ENCODE results near the gene LRP5. TPM values are rescaled to one million over a fixed set of nuclear protein-coding genes. Genes with fewer than 3 reads are reported as not detected.
A peak's percentile ranks its signal among the peaks of the same experiment; 100 is the strongest.
"Not testable (repeated sequence)": the region's sequence is repeated elsewhere in the genome, so short reads cannot be mapped to it uniquely, and the experiment has no call there.

LRP5 gene
- total RNA-seq, 1 experiment from 2014 or later: 23.5 TPM

DNA sequence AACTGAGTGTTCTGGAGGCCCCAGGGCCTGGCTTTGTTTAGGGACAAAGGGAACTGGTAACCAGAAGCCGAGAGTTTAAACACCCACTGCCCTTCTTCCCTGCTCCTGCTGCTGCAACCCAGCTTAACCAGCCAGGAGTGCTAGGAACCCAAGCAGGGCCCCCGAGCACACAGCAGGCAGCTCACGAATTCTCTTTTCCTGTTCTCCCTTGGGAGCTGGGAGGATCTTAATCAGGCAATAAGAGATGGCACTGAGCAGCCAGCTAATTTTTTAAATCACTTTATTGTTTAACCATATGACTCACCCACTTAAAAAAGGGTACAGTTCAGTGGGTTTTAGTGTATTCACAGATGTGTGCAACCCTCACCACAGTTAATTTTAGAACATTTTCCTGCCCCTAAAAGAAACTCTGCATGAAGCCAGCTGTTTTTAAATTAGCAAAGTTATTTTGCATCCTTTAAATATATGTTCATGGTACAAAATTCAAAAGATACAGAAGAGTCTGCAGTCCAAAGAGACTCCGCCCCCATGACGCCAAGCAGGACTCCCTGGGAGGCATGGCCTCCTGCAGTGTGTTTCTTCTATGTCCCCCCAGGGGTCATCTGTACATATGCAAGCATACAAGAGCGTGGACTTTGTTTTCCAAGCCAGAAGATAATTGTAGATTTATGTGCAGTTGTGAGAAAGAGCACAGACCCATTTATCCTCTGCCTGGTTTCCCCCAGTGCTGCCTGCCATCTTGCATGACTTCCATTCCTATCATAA, 129.3 kb downstream of the LRP5 start:
- Histone ChIP-seq H3K36me3 (no peaks in the 10 kb centered on the region; the same call in none of the 2 replicates), H3K4me3 (no peak overlapping the region), H3K27me3 (no peaks in the 10 kb centered on the region), H3K9me3 (no peaks in the 10 kb centered on the region)
- DNase-seq: no peak

DNA sequence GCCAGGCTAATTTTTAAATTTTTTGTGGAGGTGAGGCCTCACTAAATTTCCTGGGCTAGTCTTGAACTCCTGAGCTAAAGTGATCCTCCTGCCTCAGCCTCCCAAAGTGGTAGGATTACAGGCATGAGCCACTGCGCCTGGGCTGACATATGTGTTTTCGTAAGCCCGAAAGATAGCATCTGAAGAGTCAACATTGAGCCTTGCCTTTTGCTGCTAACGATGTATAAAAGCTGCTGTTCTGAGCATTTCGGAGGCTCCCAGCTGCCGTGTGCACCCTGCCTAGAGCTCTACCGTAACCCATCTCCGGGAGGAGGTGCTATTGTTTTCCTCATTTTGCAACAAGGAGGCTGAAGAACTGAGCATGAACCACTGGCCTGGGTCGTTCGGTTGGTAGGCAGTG, 130.0 kb downstream of the LRP5 start:
- DNase-seq: no peak
- Histone ChIP-seq H3K9me3 (no peaks in the 10 kb centered on the region), H3K36me3 (peaks cover 2% of the 10 kb centered on the region), H3K27me3 (no peaks in the 10 kb centered on the region), H3K4me3 (no peak overlapping the region)

DNA sequence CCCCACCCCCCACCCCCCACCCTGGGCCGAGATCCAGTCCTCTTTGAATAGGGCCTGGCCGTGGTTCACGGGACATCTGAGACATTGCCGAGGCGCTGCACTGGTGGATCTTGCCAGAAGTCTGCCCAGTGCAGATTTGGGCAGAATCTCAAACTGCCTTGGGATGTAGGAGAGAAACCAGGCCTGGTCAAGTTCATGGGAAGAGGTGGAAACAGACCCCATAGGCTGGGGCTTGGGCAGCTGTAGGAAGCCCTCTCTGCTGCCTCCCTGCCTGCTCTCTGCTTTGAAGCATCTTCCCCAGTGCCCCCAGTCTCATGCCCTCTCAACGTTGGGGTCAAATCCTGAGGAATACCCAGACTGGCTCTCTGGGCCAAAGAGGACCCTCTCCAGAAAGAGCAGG, 132.2 kb downstream of the LRP5 start:
- no peaks in the 10 kb centered on the region for H3K9me3 ChIP-seq
- H3K4me3 ChIP-seq: no peak overlapping the region
- H3K27me3 ChIP-seq: no peaks in the 10 kb centered on the region
- peaks cover 12% of the 10 kb centered on the region for H3K36me3 ChIP-seq
- no peak for DNase-seq

DNA sequence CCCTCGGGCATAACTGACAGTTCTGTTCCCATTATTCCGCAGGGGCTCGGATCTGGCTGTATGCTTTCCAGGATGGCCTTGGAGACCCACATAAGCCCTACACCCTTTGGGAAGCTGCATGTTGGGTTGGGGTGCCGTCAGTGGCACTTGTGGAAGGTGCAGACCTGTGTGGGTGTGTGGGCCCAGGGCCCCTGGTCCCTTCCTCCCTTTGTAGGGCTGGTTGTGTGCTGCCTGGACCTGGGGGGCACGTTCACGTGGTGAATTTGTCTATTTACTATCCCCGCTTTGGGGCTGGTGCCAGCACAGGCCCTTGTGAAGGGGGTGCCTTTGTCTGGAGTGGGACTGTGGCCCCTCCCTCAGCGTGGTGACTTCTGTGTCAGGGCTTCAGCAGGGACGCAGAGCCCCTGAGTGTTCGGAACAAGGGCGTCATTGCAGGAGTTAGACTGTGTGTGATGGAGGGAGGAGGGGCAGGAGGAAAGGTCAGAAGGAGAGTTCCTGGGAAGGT, 133.2 kb downstream of the LRP5 start:
- no peak overlapping the region for H3K4me3 ChIP-seq

DNA sequence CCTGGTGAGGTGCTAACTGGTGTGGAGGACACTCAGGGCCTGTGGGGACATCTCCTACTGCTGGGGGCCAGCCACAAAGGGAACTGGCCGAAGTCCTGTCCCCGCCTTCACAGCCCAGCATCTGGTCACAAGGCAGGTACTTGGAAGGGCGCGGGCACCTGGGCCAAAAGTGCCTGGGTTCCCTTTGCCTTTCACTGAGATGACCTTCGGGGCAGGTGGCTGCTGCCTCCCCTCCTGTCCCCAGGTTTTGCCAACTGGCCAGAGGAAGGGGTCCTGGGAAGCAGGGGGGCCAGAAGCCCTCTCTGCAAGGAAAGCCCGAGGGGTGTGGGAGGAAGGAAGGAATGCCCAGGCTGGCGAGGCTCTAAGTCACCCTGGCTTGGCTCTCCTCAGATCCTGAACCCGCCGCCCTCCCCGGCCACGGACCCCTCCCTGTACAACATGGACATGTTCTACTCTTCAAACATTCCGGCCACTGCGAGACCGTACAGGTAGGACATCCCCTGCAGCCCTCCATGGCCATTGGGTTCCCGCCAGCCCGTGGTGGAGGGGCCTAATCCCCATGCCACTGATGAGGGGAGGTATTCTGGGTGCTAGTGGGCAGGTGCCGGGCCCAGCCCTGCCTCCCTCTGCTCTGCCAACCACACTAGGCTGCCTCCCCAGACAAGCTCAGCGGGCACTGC, 133.8 kb downstream of the LRP5 start:
- Histone ChIP-seq H3K36me3 (peaks cover 12% of the 10 kb centered on the region), H3K4me3 (no peak overlapping the region), H3K9me3 (no peaks in the 10 kb centered on the region), H3K27me3 (no peaks in the 10 kb centered on the region)
- DNase-seq: no peak

More for the DNA sequence above, 133.2 kb downstream of the LRP5 start:
- no peaks in the 10 kb centered on the region for H3K9me3 ChIP-seq
- H3K36me3 ChIP-seq: peaks cover 12% of the 10 kb centered on the region
- H3K27me3 ChIP-seq: no peaks in the 10 kb centered on the region
- no peak for DNase-seq

DNA sequence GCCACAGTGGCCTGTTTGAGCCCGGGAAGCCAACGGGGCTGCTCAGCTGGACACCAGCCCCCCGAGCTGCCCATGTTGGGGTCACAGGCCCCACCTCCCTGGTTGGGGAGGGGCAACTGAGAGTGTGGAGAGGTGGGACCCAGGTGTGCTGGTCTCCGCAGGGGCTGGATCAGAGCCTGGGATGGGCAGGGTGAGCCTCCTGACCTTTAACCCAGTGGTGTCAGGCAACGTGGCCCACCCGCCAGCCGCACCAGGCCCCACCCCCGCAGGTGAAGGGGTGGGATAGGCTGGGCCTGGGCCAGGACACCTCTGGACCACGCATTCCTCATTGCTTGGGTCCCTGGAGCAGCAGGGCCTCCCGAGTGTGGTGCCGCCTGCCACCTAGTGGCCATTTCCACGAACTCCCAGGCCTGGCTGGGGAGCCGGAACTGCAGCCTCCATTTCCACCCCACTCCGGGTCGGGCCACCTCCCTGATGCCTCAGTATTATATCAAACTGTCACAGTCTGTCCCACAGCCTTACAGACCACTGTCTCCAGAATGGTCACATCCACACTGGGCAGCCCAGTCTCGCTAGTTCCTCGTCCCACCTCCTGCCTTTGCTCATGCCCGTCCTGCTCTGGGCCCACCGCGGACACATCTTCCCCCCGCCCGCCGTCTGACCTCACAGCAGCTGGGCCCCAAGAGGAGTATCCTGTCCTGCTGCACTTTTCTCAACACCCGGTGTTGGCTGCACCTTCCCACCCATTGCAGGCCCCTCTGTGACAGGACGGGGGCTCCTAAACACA, 134.8 kb downstream of the LRP5 start:
- no peaks in the 10 kb centered on the region for H3K9me3 ChIP-seq
- H3K4me3 ChIP-seq: no peak overlapping the region
- peaks cover 12% of the 10 kb centered on the region for H3K36me3 ChIP-seq
- DNase-seq: peak; percentile 62
- no peaks in the 10 kb centered on the region for H3K27me3 ChIP-seq

DNA sequence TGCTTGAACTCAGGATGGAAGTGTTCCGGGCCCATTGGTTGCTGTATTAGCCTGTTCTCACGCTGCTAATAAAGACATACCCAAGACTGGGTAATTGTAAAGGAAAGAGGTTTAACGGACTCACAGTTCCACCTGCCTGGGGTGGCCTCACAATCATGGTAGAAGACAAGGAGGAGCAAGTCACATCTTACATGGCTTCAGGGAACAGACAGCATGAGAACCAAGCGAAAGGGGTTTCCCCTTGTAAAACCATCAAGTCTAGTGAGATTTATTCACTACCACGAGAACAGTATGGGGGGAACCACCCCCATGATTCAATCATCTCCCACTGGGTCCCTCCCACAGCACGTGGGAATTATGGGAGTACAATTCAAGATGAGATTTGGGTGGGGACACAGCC, 135.5 kb downstream of the LRP5 start:
- H3K4me3 ChIP-seq, DNase-seq, H3K27me3 ChIP-seq, H3K9me3 ChIP-seq: not testable (repeated sequence)
- H3K36me3 ChIP-seq: peaks cover 12% of the 10 kb centered on the region

DNA sequence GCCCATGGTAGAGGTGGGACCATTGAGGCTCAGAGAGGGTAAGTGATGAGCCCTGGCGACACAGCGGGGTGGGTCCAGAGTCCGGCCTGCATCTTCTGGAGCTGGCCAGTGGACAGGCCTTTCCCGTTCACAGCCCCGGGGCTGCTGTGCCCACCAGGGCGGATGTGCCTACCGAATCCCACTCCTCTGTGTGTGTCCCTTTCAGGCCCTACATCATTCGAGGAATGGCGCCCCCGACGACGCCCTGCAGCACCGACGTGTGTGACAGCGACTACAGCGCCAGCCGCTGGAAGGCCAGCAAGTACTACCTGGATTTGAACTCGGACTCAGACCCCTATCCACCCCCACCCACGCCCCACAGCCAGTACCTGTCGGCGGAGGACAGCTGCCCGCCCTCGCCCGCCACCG, 136.2 kb downstream of the LRP5 start:
- Histone ChIP-seq H3K9me3 (no peaks in the 10 kb centered on the region), H3K27me3 (no peaks in the 10 kb centered on the region), H3K4me3 (no peak overlapping the region), H3K36me3 (peaks cover 12% of the 10 kb centered on the region)
- no peak for DNase-seq

DNA sequence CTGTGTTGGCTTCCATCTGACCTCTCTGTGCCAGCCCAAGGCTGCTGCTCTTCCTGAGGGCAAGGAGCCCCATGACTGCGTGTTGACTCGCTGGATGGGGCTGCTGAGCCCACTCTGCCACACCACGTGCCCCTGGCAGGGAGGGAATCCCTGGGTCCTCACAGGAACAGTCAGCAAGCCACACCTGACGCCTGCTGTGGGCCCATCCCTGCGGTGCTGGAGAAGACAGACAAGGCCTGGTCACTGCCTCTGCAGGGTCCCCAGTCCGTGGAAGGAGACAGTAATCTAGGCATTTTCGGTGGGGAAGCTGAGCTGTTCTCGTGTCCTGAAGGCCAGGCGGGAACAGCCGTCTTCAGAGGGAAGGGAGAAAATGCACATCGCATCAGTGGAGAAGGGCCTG, 137.6 kb downstream of the LRP5 start:
- Histone ChIP-seq H3K36me3 (peaks cover 12% of the 10 kb centered on the region), H3K27me3 (no peaks in the 10 kb centered on the region), H3K9me3 (no peaks in the 10 kb centered on the region), H3K4me3 (no peak overlapping the region)
- DNase-seq: no peak

DNA sequence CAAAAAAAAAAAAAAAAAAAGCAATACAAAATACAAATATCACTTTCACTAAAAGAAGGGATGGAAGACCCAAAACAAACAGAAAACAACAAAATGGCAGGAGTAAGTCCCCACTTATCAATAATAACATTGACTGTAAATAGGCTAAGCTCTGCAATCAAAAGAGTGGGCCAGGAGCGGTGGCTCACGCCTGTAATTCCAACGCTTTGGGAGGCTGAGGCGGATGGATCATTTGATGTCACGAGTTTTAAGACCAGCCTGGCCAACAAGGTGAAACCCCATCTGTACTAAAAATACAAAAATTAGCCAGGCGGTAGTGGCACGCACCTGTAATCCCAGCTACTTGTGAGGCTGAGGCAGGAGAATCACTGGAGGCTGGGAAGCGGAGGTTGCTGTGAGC, 138.3 kb downstream of the LRP5 start:
- Histone ChIP-seq H3K9me3 (no peaks in the 10 kb centered on the region), H3K4me3 (no peak overlapping the region), H3K36me3 (peaks cover 12% of the 10 kb centered on the region), H3K27me3 (no peaks in the 10 kb centered on the region)
- DNase-seq: no peak

DNA sequence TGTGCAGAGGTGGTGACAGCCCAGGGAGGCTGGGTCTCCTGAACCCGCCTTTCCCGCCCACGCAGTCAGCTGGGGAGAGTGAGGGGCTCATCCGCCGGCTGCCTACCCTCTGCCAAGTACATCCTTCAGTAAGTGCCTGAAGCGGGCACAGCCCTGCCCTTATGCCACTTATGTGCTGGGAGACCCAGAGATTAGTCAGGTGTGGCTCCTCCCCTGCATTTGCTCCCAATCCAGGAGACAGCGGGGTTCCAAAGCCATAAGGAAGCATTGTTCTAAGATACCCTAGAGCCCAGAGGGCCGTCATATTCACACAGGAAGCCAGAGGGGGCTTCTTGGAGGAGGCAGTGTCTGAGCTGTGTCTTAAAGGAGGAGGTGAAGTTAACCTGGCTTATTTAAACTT, 142.4 kb downstream of the LRP5 start:
- Histone ChIP-seq H3K4me3 (no peak overlapping the region), H3K9me3 (no peaks in the 10 kb centered on the region), H3K27me3 (no peaks in the 10 kb centered on the region), H3K36me3 (no peaks in the 10 kb centered on the region)
- DNase-seq: no peak

DNA sequence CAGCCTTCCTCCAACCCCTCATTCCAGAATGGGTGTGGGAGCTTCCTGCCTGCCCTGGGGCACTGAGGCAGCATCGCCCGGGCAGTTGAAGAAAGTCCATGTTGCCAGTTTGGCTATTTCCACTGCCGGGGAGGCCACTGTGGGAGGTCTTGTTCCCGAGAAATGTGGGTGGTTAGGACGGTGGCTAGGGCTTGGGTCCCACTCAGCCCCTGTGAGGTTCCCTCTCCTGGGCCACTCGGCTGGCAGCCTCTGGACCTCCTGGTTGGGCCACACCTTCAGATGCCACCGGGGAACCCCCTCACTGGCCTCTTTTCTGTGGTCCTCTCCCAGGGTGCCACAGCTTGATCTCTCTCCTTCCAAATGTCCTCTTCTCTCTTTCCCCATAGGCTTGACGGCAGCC, 143.1 kb downstream of the LRP5 start:
- DNase-seq: no peak
- H3K27me3 ChIP-seq: no peaks in the 10 kb centered on the region

DNA sequence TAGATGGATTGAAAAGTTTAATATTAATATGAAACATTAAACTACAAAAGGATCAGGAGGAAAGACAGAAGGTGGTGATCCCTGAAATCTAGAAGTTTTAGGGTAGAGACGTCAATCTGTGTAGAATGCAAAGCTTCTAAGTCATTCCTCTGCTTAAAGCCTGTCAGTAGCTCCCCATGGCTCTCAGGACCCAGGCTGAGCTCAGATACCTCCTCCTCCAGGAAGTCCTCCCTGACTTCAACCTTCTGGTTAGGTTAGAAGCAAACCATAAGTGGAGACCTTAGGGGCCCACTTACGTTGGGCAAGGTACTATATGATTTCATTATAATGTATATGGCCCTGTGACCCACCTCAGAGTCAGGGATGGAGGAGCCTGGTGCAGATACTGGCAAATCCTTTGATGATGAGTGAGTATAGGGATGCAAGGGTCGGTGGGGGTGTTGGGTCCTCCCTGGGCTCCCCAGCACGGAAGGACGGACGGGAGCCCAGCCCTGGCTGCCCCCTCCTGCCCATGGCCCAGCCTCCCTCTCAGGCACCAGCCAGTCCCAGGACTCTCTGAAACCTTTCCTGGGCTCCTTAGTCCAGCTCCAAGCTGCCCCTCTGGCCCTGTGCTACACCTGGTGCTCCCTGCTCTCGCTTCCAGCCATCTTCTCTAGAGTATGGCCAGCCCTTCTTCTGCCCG, 145.0 kb downstream of the LRP5 start:
- Histone ChIP-seq H3K36me3 (peaks cover 6% of the 10 kb centered on the region), H3K9me3 (no peaks in the 10 kb centered on the region), H3K27me3 (no peaks in the 10 kb centered on the region), H3K4me3 (no peak overlapping the region)
- no peak for DNase-seq

More for the DNA sequence above, 143.1 kb downstream of the LRP5 start:
- H3K36me3 ChIP-seq: no peaks in the 10 kb centered on the region
- H3K4me3 ChIP-seq: no peak overlapping the region
- no peaks in the 10 kb centered on the region for H3K9me3 ChIP-seq

DNA sequence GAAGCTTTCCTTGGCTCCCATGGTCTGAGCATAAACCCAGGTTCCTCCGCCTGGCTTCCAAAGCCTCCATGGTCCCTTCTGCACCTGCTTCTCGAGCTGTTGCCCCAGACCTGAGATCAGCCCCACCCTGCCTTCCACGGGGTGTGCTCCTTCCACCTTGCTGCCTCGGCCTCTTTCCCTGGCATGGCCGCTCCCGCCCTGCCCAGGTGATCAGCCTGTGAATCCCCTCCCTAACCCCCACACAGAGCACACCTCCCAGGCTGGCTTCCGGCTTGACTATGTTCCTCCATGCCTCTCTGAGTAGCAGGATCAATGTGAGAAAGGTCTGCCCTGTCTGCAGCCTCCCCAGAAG, 145.5 kb downstream of the LRP5 start:
- DNase-seq: no peak
- Histone ChIP-seq H3K9me3 (no peaks in the 10 kb centered on the region), H3K27me3 (no peaks in the 10 kb centered on the region), H3K4me3 (no peak overlapping the region), H3K36me3 (peaks cover 9% of the 10 kb centered on the region)

DNA sequence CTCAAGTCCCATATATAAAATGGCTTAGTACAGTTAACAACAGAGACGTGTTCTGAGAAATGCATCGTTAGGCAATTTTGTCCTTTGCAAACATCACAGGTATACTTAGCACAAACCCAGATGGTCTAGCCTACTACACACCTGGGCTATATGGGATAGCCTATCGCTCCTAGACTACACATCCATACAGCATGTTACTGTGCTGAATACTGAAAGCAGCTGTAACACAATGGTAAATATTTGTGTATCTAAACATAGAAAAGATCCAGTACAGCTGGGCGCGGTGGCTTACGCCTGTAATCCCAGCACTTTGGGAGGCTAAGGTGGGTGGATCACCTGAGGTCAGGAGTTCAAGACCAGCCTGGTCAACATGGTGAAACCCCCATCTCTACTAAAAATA, 145.9 kb downstream of the LRP5 start:
- not testable (repeated sequence) for H3K27me3 ChIP-seq, H3K9me3 ChIP-seq, H3K4me3 ChIP-seq, DNase-seq, H3K36me3 ChIP-seq

DNA sequence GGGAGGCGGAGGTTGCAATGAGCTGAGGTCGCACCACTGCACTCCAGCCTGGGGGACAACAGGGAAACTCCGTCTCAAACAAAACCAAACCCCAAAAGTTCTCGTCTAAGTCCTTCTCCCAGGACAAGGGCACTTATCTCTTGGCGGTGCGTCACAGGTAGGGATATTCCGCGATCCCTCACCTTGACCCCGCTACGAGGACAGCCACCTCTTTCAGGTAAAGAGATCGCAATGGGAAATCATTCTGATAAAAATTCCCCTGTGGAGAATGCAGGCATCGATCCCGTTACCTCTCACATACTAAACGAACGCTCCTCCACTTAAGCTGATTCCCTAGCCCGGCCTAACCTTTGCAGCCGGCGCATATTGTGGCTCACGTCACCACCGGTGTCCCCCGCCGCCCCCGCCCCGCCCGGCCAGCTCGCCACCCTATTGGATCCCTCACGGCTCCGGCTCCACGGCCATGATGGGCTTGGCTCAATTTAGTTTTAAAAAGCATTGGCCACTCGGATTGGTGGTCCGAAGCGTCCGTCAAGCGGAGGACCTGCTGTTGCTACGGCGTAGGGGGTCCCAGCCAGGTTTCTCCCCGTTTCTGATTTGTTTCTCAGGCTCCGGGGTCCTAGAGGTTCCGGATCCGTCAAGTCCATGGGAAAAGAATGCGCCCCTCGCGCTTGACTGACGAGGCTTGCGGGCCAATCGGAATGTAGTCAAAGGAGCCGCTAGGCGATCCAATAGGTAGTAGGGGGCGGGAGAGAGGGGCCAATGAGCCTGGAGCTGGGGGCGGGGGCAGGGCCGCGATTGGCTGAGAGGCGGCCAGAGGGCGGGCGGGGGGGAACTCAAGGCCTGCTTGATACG, 147.7 kb downstream of the LRP5 start:
- DNase-seq: peak; percentile 97
- Histone ChIP-seq H3K27me3 (no peaks in the 10 kb centered on the region), H3K9me3 (no peaks in the 10 kb centered on the region), H3K36me3 (peaks cover 12% of the 10 kb centered on the region), H3K4me3 (peak overlapping the region; percentile 99)

Measured in MG63 (cell line).